ENCODE data around the gene FGFBP1. TPM values are rescaled to one million over a fixed set of nuclear protein-coding genes. Genes with fewer than 3 reads are reported as not detected.

The FGFBP1 gene
- total RNA-seq, 1 experiment from 2014 or later: 30.8 TPM

- TF ChIP-seq CTCF (conservative IDR thresholded peaks at IDR 0.05) (no peak), EZH2 (IDR thresholded peaks at IDR 0.05; ENCODE audit: low read depth) (no peak)
- H3K4me3 ChIP-seq: no peak overlapping the region
- POLR2A ChIA-PET (ENCODE audit: unreplicated experiment): no interaction called here
- H3K36me3 ChIP-seq (ENCODE audit: low read depth): no peaks in the 10 kb centered on the region
- no peaks in the 10 kb centered on the region for H3K9me3 ChIP-seq (ENCODE audit: insufficient read depth, low read depth)
- no peaks in the 10 kb centered on the region for H3K79me2 ChIP-seq (ENCODE audit: low read depth)
- no peaks in the 10 kb centered on the region for H4K20me1 ChIP-seq (ENCODE audit: insufficient read depth)
- DNase-seq: no peak
- intact Hi-C loops (cut with micrococcal nuclease; ENCODE audit: unreplicated experiment): no loop called here
- no peaks in the 10 kb centered on the region for H3F3A ChIP-seq (ENCODE audit: insufficient read depth, low read depth)
- no peaks in the 10 kb centered on the region for H3K27me3 ChIP-seq (ENCODE audit: insufficient read depth, low read depth)
- no peaks in the 10 kb centered on the region for H3K9me2 ChIP-seq (ENCODE audit: insufficient read depth)
- BruUV-seq (replicated peaks): no TSS peak
- CTCF ChIA-PET: no interaction called here
- H3K4me2 ChIP-seq: no peak overlapping the region
- 0 out of 2 replicates have a peak, but pooled peaks cover 5% of the 10 kb centered on the region for H3K4me1 ChIP-seq (replicated peaks; ENCODE audit: insufficient read depth)
- no peak overlapping the region for H2AFZ ChIP-seq
- no peak overlapping the region for H3K27ac ChIP-seq
Observed at GRCh38 chr4:15931451-15932210, 6.9 kb downstream of the FGFBP1 start.

- Histone ChIP-seq H3K27ac (no peak overlapping the region), H3K9me2 (ENCODE audit: insufficient read depth) (no peaks in the 10 kb centered on the region), H3K36me3 (ENCODE audit: low read depth) (no peaks in the 10 kb centered on the region), H3K9me3 (ENCODE audit: insufficient read depth, low read depth) (no peaks in the 10 kb centered on the region), H3K27me3 (ENCODE audit: insufficient read depth, low read depth) (no peaks in the 10 kb centered on the region), H2AFZ (no peak overlapping the region), H3F3A (ENCODE audit: insufficient read depth, low read depth) (no peaks in the 10 kb centered on the region), H3K4me2 (no peak overlapping the region), H3K4me3 (no peak overlapping the region), H4K20me1 (ENCODE audit: insufficient read depth) (no peaks in the 10 kb centered on the region), H3K4me1 (replicated peaks; ENCODE audit: insufficient read depth) (no peaks in the 10 kb centered on the region), H3K79me2 (ENCODE audit: low read depth) (no peaks in the 10 kb centered on the region)
- ChIA-PET CTCF (no interaction called here), POLR2A (ENCODE audit: unreplicated experiment) (no interaction called here)
- TF ChIP-seq CTCF (conservative IDR thresholded peaks at IDR 0.05) (no peak), EZH2 (IDR thresholded peaks at IDR 0.05; ENCODE audit: low read depth) (no peak)
- no TSS peak for BruUV-seq (replicated peaks)
- intact Hi-C loops (cut with micrococcal nuclease; ENCODE audit: unreplicated experiment): no loop called here
- no peak for DNase-seq
Observed at GRCh38 chr4:15930314-15930713, 8.2 kb downstream of the FGFBP1 start.

GRCh38 chr4:15929540-15929939 lies 9.0 kb downstream of the FGFBP1 start:
- CTCF ChIA-PET: no interaction called here
- Histone ChIP-seq H3K27ac (no peak overlapping the region), H3K4me1 (replicated peaks; ENCODE audit: insufficient read depth) (no peaks in the 10 kb centered on the region), H3K4me3 (no peak overlapping the region), H3K9me2 (ENCODE audit: insufficient read depth) (no peaks in the 10 kb centered on the region), H3K4me2 (no peak overlapping the region), H2AFZ (no peak overlapping the region), H3K79me2 (ENCODE audit: low read depth) (no peaks in the 10 kb centered on the region), H3K27me3 (ENCODE audit: insufficient read depth, low read depth) (no peaks in the 10 kb centered on the region), H3K36me3 (ENCODE audit: low read depth) (no peaks in the 10 kb centered on the region), H3K9me3 (ENCODE audit: insufficient read depth, low read depth) (no peaks in the 10 kb centered on the region), H4K20me1 (ENCODE audit: insufficient read depth) (no peaks in the 10 kb centered on the region), H3F3A (ENCODE audit: insufficient read depth, low read depth) (no peaks in the 10 kb centered on the region)
- POLR2A ChIA-PET (ENCODE audit: unreplicated experiment): no interaction called here
- intact Hi-C loops (cut with micrococcal nuclease; ENCODE audit: unreplicated experiment): no loop called here
- BruUV-seq (replicated peaks): no TSS peak
- no peak for DNase-seq
- TF ChIP-seq EZH2 (IDR thresholded peaks at IDR 0.05; ENCODE audit: low read depth) (no peak), CTCF (conservative IDR thresholded peaks at IDR 0.05) (no peak)
